ENCODE measurements around the gene TAF3.

The TAF3 gene

GRCh38 chr10:8036506-8037198, 218.3 kb downstream of the TAF3 start:
- no peak for DNase-seq

GRCh38 chr10:8037199-8037801, 219.0 kb downstream of the TAF3 start:
- peak; percentile 22 for DNase-seq

- peak; percentile 30 for DNase-seq
Observed at GRCh38 chr10:8037941-8038894, 219.9 kb downstream of the TAF3 start.

GRCh38 chr10:8039321-8039881, 221.1 kb downstream of the TAF3 start:
- DNase-seq: peak; percentile 13

GRCh38 chr10:8040651-8041050, 222.3 kb downstream of the TAF3 start:
- no peak for DNase-seq

- DNase-seq: peak; percentile 7
Observed at GRCh38 chr10:8041284-8041991, 223.1 kb downstream of the TAF3 start.

GRCh38 chr10:8041992-8042720, 223.9 kb downstream of the TAF3 start:
- peak; percentile 7 for DNase-seq

DNA sequence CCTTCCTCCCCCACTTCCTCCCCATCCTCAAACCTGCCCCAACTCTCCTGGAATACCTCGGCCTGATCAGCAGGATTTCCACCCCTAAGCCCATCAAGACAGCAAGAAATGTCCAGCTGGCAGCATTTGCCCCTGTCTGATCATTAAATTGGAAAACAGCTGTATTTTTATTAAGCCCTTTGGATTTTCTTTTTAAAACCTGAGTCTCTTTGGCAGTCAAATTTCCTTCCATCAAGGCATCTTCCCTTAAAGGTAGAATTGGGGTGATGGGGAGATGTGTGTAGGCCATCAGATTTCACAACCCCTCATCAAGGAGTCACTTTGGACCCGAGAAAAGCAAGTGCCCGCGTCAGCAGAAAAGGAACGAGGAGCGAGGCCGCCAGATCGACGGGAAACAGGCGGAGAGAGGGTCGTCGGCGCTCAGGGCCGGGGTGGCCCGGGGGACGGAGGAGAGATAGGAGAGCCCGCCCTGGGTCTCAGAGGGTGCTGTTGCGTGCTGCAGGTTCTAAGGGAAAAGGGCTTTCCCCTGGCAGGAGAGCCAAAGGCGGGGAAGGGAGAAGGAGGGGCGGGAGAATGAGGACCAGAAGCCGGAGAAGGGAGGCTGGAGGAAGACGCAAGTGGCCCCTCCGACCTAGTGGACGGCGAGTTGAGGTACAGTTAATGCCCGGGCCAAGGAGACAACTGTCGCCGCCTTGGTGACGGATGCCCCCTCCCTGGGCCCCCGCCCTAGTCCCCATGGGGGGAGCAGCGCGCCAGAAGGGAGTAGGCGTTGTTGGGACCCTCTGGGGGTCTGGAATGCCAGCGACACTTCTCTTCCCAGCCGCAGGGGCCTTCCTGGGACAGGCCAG, 224.6 kb downstream of the TAF3 start:
- no peak for DNase-seq

- peak; percentile 57 for DNase-seq
Observed at GRCh38 chr10:8043569-8044306, 225.4 kb downstream of the TAF3 start.

- no peak for DNase-seq
Observed at GRCh38 chr10:8044331-8044907, 226.1 kb downstream of the TAF3 start.

DNA sequence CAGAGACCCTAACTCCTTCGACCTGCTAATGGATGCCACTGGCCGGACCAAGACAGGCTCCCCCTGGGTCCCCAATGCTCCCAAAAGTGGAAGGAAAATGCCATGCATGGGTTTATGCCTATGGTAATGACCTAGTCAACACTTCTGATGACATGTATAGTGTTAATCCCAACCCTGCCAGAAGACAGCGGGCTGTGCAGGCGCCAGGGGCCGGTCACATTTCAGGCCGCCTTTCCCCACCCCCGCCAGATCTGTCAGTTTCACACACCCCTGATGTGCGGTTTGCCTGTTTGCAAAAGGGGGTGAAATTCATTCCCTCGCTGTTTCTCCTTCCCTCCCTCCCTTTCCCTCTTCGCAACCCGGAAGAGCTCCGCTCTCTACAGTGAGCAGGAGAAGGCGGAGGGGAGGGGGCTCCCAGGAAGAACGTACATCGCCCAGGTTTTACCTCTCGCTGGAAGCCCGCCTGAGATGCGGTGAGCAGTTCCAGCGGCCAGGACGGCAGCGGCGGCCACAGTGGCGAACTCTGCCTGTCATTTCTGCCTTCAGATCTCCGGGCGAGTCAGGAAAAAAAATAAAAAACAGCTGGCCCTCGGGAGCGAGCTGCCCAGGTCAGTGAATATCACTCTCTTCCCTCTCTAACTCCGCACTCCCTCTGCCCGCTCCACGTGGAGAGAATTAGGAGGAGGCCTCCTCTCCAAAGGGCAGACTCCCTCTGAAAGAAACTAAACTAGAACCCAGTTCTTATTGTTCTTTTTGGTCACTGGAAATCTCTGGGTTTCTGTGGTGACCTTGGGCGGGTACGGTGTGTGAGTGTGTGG, 226.8 kb downstream of the TAF3 start:
- DNase-seq: no peak

- DNase-seq: no peak
Observed at GRCh38 chr10:8045726-8046494, 227.6 kb downstream of the TAF3 start.

- DNase-seq: no peak
Observed at GRCh38 chr10:8047452-8048280, 229.4 kb downstream of the TAF3 start.

- peak; percentile 85 for DNase-seq
Observed at GRCh38 chr10:8048281-8049008, 230.1 kb downstream of the TAF3 start.

- no peak for DNase-seq
Observed at GRCh38 chr10:8049045-8049864, 230.9 kb downstream of the TAF3 start.

All from CD4-positive, alpha-beta T cell treated with Interleukin-10 for 1 hour (primary cell).